ENCODE data around the gene OCA2. TPM values are rescaled to one million over a fixed set of nuclear protein-coding genes. Genes with fewer than 3 reads are reported as not detected.
A peak's percentile ranks its signal among the peaks of the same experiment; 100 is the strongest.

Gene OCA2
- total RNA-seq, 1 experiment from 2014 or later = 0.31 TPM

DNA sequence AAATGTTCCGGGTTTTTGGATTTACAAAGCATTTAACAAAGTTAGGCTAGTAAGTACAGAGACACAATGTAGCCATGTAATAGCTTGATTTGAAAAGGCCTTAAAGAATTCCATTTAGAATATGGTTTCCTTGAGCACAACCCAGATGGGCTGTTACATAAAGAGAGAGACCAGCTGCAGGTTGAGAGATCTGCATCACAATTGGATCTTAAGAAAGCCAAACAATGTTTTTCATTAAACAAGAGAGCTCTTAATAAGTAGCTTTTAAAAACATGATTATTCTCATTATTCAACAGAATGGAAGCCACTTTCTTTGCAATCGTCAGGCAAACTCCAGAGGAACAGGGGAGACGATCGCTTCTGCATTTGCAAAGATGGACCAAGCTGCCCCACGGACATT, 300.3 kb downstream of the OCA2 start:
- Mint-ChIP-seq H3K27me3 (ENCODE audit: low read depth) (peaks cover 3% of the 10 kb centered on the region), H3K27ac (peak overlapping the region in 1 of 3 experiments; percentile 21; a peak in 2 of 7 replicates), H3K4me1 (peaks cover 29 to 35% of the 10 kb centered on the region in 2 experiments), H3K36me3 (ENCODE audit: insufficient read depth in 1 of 3, low read depth in 3 of 3) (peaks cover 0 to 5% (median 0%) of the 10 kb centered on the region in 3 experiments; a peak in 2 of 7 replicates), H3K4me3 (no peak overlapping the region), H3K9me3 (peaks cover 0 to 2% of the 10 kb centered on the region in 2 experiments; a peak in 1 of 5 replicates)
- no peaks in the 10 kb centered on the region for H3K23me2 ChIP-seq (ENCODE audit: insufficient read length, low read depth, low read length, poor library complexity, severe bottlenecking)
- TF ChIP-seq CTCF (conservative IDR thresholded peaks at IDR 0.05) = no peak
- no peaks in the 10 kb centered on the region for H3K9me3 ChIP-seq (ENCODE audit: control insufficient read depth, low read depth, low read length)
- no peaks in the 10 kb centered on the region for H3K79me1 ChIP-seq (ENCODE audit: insufficient read depth, low read depth, low read length, poor library complexity, severe bottlenecking)
- no peak overlapping the region for H2AK5ac ChIP-seq (ENCODE audit: insufficient read length, low read length)
- no peak overlapping the region for H2BK20ac ChIP-seq (ENCODE audit: low read depth, low read length, poor library complexity, severe bottlenecking)
- no peak overlapping the region for H3K14ac ChIP-seq (ENCODE audit: insufficient read depth, low read length)
- no peaks in the 10 kb centered on the region for H3K79me2 ChIP-seq (ENCODE audit: insufficient read depth, low read length)
- H3K4ac ChIP-seq (ENCODE audit: low read depth, low read length) = no peak overlapping the region
- H3K4me2 ChIP-seq (ENCODE audit: insufficient read depth, insufficient read length, low read length) = peak overlapping the region; percentile 4
- H4K91ac ChIP-seq (ENCODE audit: insufficient read length, low read depth, low read length) = no peak overlapping the region
- no peak overlapping the region for H2AFZ ChIP-seq (ENCODE audit: low read length)
- DNase-seq = no peak
- H4K8ac ChIP-seq (replicated peaks; ENCODE audit: insufficient read length, low read depth, low read length) = no peak overlapping the region
- no peak overlapping the region for H3K27ac ChIP-seq (ENCODE audit: insufficient read length, low read depth, low read length)
- peaks cover 7% of the 10 kb centered on the region; the same call in 1 of the 2 replicates for H3K4me1 ChIP-seq (ENCODE audit: insufficient read depth, low read length)
- H3K56ac ChIP-seq (ENCODE audit: insufficient read length, low read depth, low read length) = no peak overlapping the region
- H3K9ac ChIP-seq (ENCODE audit: extremely low read depth, insufficient read length, low read length) = no peak overlapping the region
- no peaks in the 10 kb centered on the region for H4K20me1 ChIP-seq (ENCODE audit: control insufficient read depth, insufficient read depth, insufficient read length)
- H2BK5ac ChIP-seq (ENCODE audit: insufficient read length, low read length) = no peak overlapping the region
- H2BK120ac ChIP-seq (ENCODE audit: low read depth, low read length, poor library complexity, severe bottlenecking) = no peak overlapping the region
- no peaks in the 10 kb centered on the region for H3K27me3 ChIP-seq (ENCODE audit: insufficient read depth, low read length)
- no peak overlapping the region for H3T11ph ChIP-seq (ENCODE audit: low read length)
- H3K18ac ChIP-seq (ENCODE audit: insufficient read length, low read depth, low read length) = no peak overlapping the region
- no peak overlapping the region for H4K5ac ChIP-seq (ENCODE audit: insufficient read length, low read depth, low read length)
- no peak overlapping the region for H3K23ac ChIP-seq (ENCODE audit: insufficient read length, low read depth, low read length)
- H2BK15ac ChIP-seq (ENCODE audit: low read depth, low read length) = no peak overlapping the region
- WGBS (ENCODE audit: extremely low coverage, insufficient read length, low lambda C conversion rate) = no CpG with 5 or more reads among the region's 5 CpGs
- no peak overlapping the region for H2BK12ac ChIP-seq (ENCODE audit: insufficient read length, low read depth, low read length)

Data from H9 (cell line).